WTC11 (cell line): Measurements from ENCODE around the gene EIF3A. TPM values are rescaled to one million over a fixed set of nuclear protein-coding genes. Genes with fewer than 3 reads are reported as not detected.

Experiments
- ATAC-seq: fragments of 200-7000 bp; cut with Tn5 transposase; 2 replicates; pipeline ENCODE4 v1.10.0; 2021; ENCODE audit warnings: mild to moderate bottlenecking, moderate library complexity
- CTCF ChIA-PET: fragments of 300-600 bp; sonication (Branson Sonifier 250); formaldehyde crosslinking; loops from one replicate; lab custom pipeline; 2021; ENCODE audit warnings: antibody characterized with exemption; lab: Charles Lee
- POLR2A ChIA-PET: fragments of 350-600 bp; sonication (Branson Sonifier 250); formaldehyde crosslinking; loops from one replicate; lab custom pipeline; 2021; ENCODE audit warnings: antibody characterized with exemption; lab: Charles Lee
- DNase-seq: peaks from one replicate; pipeline ENCODE4 v3.0.0; 2021; ENCODE audit warnings: low spot score
- H3K27ac Mint-ChIP-seq: 2 replicates; pipeline ENCODE4 v1.8.0; 2021; ENCODE audit warnings: mixed read lengths
- H3K27me3 Mint-ChIP-seq: 2 replicates; pipeline ENCODE4 v1.8.0; 2021; ENCODE audit warnings: low read depth, mild to moderate bottlenecking, moderate library complexity, mixed read lengths
- H3K36me3 Mint-ChIP-seq: 2 replicates; pipeline ENCODE4 v1.8.0; 2021; ENCODE audit warnings: mixed read lengths
- H3K4me1 Mint-ChIP-seq: 2 replicates; pipeline ENCODE4 v1.8.0; 2022; ENCODE audit warnings: mixed read lengths
- H3K4me3 Mint-ChIP-seq: 2 replicates; pipeline ENCODE4 v1.8.0; 2021; ENCODE audit warnings: mild to moderate bottlenecking, moderate library complexity, mixed read lengths
- H3K9me3 Mint-ChIP-seq: 2 replicates; pipeline ENCODE4 v1.8.0; 2021; ENCODE audit warnings: mixed read lengths
- CREB1 ChIP-seq: sonication (generic); formaldehyde crosslinking; IDR thresholded peaks from 2 replicates; pipeline ENCODE4 v1.8.0; 2023; ENCODE audit warnings: mild to moderate bottlenecking, missing genetic modification reagents
- FOXP1 ChIP-seq: sonication (generic); formaldehyde crosslinking; IDR thresholded peaks from 2 replicates; pipeline ENCODE4 v1.8.0; 2022; ENCODE audit warnings: missing genetic modification reagents, mild to moderate bottlenecking, moderate library complexity, borderline replicate concordance
- GABPB1 ChIP-seq: sonication (generic); formaldehyde crosslinking; IDR thresholded peaks from 2 replicates; pipeline ENCODE4 v1.8.1; 2023; ENCODE audit warnings: mild to moderate bottlenecking, missing genetic modification reagents
- IRF2 ChIP-seq: sonication (generic); formaldehyde crosslinking; IDR thresholded peaks from 2 replicates; pipeline ENCODE4 v1.8.0; 2022; ENCODE audit warnings: low read depth, missing genetic modification reagents, borderline replicate concordance
- MLX ChIP-seq: sonication (generic); formaldehyde crosslinking; IDR thresholded peaks from 2 replicates; pipeline ENCODE4 v1.8.1; 2023; ENCODE audit warnings: mild to moderate bottlenecking, missing genetic modification reagents, moderate library complexity
- MYBL2 ChIP-seq: sonication (generic); formaldehyde crosslinking; IDR thresholded peaks from 2 replicates; pipeline ENCODE4 v1.8.1; 2023; ENCODE audit warnings: mild to moderate bottlenecking, moderate library complexity, missing genetic modification reagents
- PREB ChIP-seq: sonication (generic); formaldehyde crosslinking; IDR thresholded peaks from 2 replicates; pipeline ENCODE4 v1.8.1; 2022; ENCODE audit warnings: mild to moderate bottlenecking, missing genetic modification reagents, moderate library complexity, borderline replicate concordance
- STAT6 ChIP-seq: sonication (generic); formaldehyde crosslinking; conservative IDR thresholded peaks from 2 replicates; pipeline ENCODE4 v1.8.1; 2023; ENCODE audit warnings: mild to moderate bottlenecking, low read depth, missing genetic modification reagents, moderate library complexity
- USF1 ChIP-seq: sonication (generic); formaldehyde crosslinking; IDR thresholded peaks from 2 replicates; pipeline ENCODE4 v1.8.0; 2022; ENCODE audit warnings: mild to moderate bottlenecking, missing genetic modification reagents
- USF2 ChIP-seq: sonication (generic); formaldehyde crosslinking; IDR thresholded peaks from 2 replicates; pipeline ENCODE4 v1.8.1; 2023; ENCODE audit warnings: mild to moderate bottlenecking, missing genetic modification reagents, moderate library complexity
- ZNF138 ChIP-seq: sonication (generic); formaldehyde crosslinking; conservative IDR thresholded peaks from 2 replicates; pipeline ENCODE4 v1.8.1; 2022; ENCODE audit warnings: mild to moderate bottlenecking, moderate library complexity, missing genetic modification reagents
- ZNF281 ChIP-seq: sonication (generic); formaldehyde crosslinking; IDR thresholded peaks from 2 replicates; pipeline ENCODE4 v1.8.0; 2023; ENCODE audit warnings: mild to moderate bottlenecking, missing genetic modification reagents
- ZNF317 ChIP-seq: sonication (generic); formaldehyde crosslinking; IDR thresholded peaks from 2 replicates; pipeline ENCODE4 v1.8.1; 2023; ENCODE audit warnings: low read depth, mild to moderate bottlenecking, moderate library complexity, missing genetic modification reagents, borderline replicate concordance
- ZNF512 ChIP-seq: sonication (generic); formaldehyde crosslinking; IDR thresholded peaks from 2 replicates; pipeline ENCODE4 v1.8.1; 2022; ENCODE audit warnings: missing genetic modification reagents, borderline replicate concordance
- total RNA-seq: library from RNA; stranded (reverse); gene quantifications from 3 replicates; pipeline ENCODE4 v1.2.3, GENCODE V29; 2021

Gene EIF3A
- total RNA-seq, 1 experiment from 2014 or later = 213 TPM

GRCh38 chr10:118990326-118990725 lies 90.3 kb downstream of the EIF3A start:
- CTCF ChIA-PET = no interaction called here
- TF ChIP-seq PREB (no peak), MYBL2 (CRISPR knock-in tag) (no peak), ZNF138 (CRISPR knock-in tag) (no peak), ZNF281 (CRISPR knock-in tag) (no peak), GABPB1 (CRISPR knock-in tag) (no peak), USF1 (no peak), USF2 (no peak), ZNF317 (CRISPR knock-in tag) (no peak), MLX (CRISPR knock-in tag) (no peak), CREB1 (no peak), STAT6 (CRISPR knock-in tag) (no peak), ZNF512 (CRISPR knock-in tag) (no peak), IRF2 (CRISPR knock-in tag) (no peak), FOXP1 (CRISPR knock-in tag) (no peak)
- TF ChIP-seq, all 79 proteins: peak for 0
- ATAC-seq = no peak
- DNase-seq = no peak
- POLR2A ChIA-PET = no interaction called here
- no peaks in the 10 kb centered on the region for H3K4me1 Mint-ChIP-seq
- no peak overlapping the region for H3K27ac Mint-ChIP-seq
- H3K4me3 Mint-ChIP-seq = no peak overlapping the region
- H3K9me3 Mint-ChIP-seq = peaks cover 15% of the 10 kb centered on the region
- peaks cover 5% of the 10 kb centered on the region; the same call in 1 of the 2 replicates for H3K36me3 Mint-ChIP-seq
- no peaks in the 10 kb centered on the region for H3K27me3 Mint-ChIP-seq
